ENCODE results near the gene MET.
"Not testable (repeated sequence)": the region's sequence is repeated elsewhere in the genome, so short reads cannot be mapped to it uniquely, and the experiment has no call there.

The MET gene

GRCh38 chr7:116713500-116713899 lies 41.5 kb downstream of the MET start:
- no peaks in the 10 kb centered on the region for H3K4me1 Mint-ChIP-seq
- H3K27ac Mint-ChIP-seq: no peak overlapping the region
- DNase-seq (ENCODE audit: low spot score in 2 of 2) (no peak), ATAC-seq (ENCODE audit: low read depth) (no peak)
- peaks cover 18% of the 10 kb centered on the region for H3K27me3 Mint-ChIP-seq
- no peak overlapping the region for H3K4me3 Mint-ChIP-seq
- H3K9me3 Mint-ChIP-seq: no peaks in the 10 kb centered on the region
- no peaks in the 10 kb centered on the region for H3K36me3 Mint-ChIP-seq

GRCh38 chr7:116713918-116714317 lies 41.9 kb downstream of the MET start:
- Mint-ChIP-seq H3K27me3 (peaks cover 18% of the 10 kb centered on the region), H3K27ac (no peak overlapping the region), H3K4me1 (no peaks in the 10 kb centered on the region), H3K36me3 (no peaks in the 10 kb centered on the region), H3K9me3 (no peaks in the 10 kb centered on the region), H3K4me3 (no peak overlapping the region)
- ATAC-seq (ENCODE audit: low read depth) (no peak), DNase-seq (ENCODE audit: low spot score in 2 of 2) (no peak)

DNA sequence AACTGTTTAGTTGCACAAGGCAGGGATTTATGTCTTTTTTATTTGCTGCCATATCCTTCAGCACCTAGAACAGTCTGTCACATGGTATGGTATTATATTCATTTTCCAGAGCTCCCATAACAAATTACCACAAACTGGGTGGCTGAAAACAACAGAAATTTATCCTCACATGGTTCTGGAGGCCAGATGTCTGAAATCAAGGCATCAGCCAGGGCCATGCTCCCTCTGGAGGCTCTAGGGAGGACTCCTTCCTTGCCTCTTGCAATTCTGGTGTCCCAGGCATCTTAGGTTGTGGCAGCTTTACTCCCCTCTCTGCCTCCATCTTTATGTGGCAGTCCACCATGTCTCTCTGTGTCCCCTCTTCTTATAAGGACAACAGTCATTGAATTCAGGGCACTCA lies 43.1 kb downstream of the MET start:
- no peak for ATAC-seq (ENCODE audit: low read depth)
- H3K9me3 Mint-ChIP-seq: no peaks in the 10 kb centered on the region
- H3K4me1 Mint-ChIP-seq: no peaks in the 10 kb centered on the region
- no peak overlapping the region for H3K27ac Mint-ChIP-seq
- H3K4me3 Mint-ChIP-seq: no peak overlapping the region
- DNase-seq (ENCODE audit: low spot score in 2 of 2): no peak
- H3K27me3 Mint-ChIP-seq: peaks cover 17% of the 10 kb centered on the region
- H3K36me3 Mint-ChIP-seq: no peaks in the 10 kb centered on the region

- H3K4me1 Mint-ChIP-seq: no peaks in the 10 kb centered on the region
- ATAC-seq (ENCODE audit: low read depth): no peak
- H3K36me3 Mint-ChIP-seq: no peaks in the 10 kb centered on the region
- H3K4me3 Mint-ChIP-seq: no peak overlapping the region
- DNase-seq (ENCODE audit: low spot score in 2 of 2): no peak
- H3K27me3 Mint-ChIP-seq: peaks cover 15% of the 10 kb centered on the region
- no peak overlapping the region for H3K27ac Mint-ChIP-seq
- H3K9me3 Mint-ChIP-seq: no peaks in the 10 kb centered on the region
Observed at GRCh38 chr7:116717137-116717536, 45.1 kb downstream of the MET start.

- H3K9me3 Mint-ChIP-seq; H3K27ac Mint-ChIP-seq; ATAC-seq (ENCODE audit: low read depth); DNase-seq (ENCODE audit: low spot score in 2 of 2); H3K36me3 Mint-ChIP-seq; H3K4me1 Mint-ChIP-seq; H3K27me3 Mint-ChIP-seq; H3K4me3 Mint-ChIP-seq: not testable (repeated sequence)
Observed at GRCh38 chr7:116723959-116724529, 52.0 kb downstream of the MET start.

GRCh38 chr7:116724560-116725231 lies 52.7 kb downstream of the MET start:
- peaks cover 10% of the 10 kb centered on the region for H3K27me3 Mint-ChIP-seq
- H3K36me3 Mint-ChIP-seq: no peaks in the 10 kb centered on the region
- no peaks in the 10 kb centered on the region for H3K4me1 Mint-ChIP-seq
- H3K27ac Mint-ChIP-seq: no peak overlapping the region
- H3K9me3 Mint-ChIP-seq: no peaks in the 10 kb centered on the region
- no peak overlapping the region for H3K4me3 Mint-ChIP-seq
- no peak for ATAC-seq (ENCODE audit: low read depth)
- DNase-seq (ENCODE audit: low spot score in 2 of 2): no peak

GRCh38 chr7:116726149-116726548 lies 54.2 kb downstream of the MET start:
- H3K36me3 Mint-ChIP-seq: no peaks in the 10 kb centered on the region
- no peak overlapping the region for H3K27ac Mint-ChIP-seq
- DNase-seq (ENCODE audit: low spot score in 2 of 2) (no peak), ATAC-seq (ENCODE audit: low read depth) (no peak)
- no peak overlapping the region for H3K4me3 Mint-ChIP-seq
- H3K9me3 Mint-ChIP-seq: no peaks in the 10 kb centered on the region
- peaks cover 17% of the 10 kb centered on the region for H3K27me3 Mint-ChIP-seq
- no peaks in the 10 kb centered on the region for H3K4me1 Mint-ChIP-seq

GRCh38 chr7:116726713-116727431 lies 54.9 kb downstream of the MET start:
- Mint-ChIP-seq H3K27me3 (peaks cover 16% of the 10 kb centered on the region), H3K36me3 (no peaks in the 10 kb centered on the region), H3K9me3 (no peaks in the 10 kb centered on the region), H3K4me1 (no peaks in the 10 kb centered on the region), H3K27ac (no peak overlapping the region), H3K4me3 (no peak overlapping the region)
- ATAC-seq (ENCODE audit: low read depth) (no peak), DNase-seq (ENCODE audit: low spot score in 2 of 2) (no peak)

DNA sequence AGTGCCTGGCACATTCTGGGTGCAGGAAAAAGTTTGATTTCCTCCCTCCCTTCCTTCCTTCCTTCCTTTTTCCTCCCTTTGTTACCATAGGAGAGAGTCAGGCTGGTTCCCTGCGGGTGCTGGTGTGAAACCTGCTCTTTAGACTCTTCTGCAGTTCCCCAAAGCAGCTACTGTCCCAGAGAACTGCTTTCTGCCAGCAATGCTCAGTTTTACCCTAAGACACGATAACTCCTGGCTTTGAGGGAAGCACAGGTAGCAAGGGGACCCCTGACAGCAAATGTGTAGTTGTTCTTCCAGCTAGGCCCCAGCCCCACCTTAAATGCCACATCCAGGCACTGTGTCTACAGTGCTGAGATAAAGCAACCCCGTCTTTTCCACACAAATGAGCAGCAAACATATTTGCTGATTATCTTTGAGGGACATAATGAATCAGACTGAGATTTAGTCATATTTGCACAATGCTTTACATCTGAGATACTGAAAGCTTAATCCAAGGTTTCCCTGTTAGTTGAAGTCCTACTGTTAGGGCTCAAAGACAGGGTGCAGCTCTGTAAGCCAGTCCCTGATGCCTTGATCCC lies 55.5 kb downstream of the MET start:
- no peak overlapping the region for H3K27ac Mint-ChIP-seq
- H3K27me3 Mint-ChIP-seq: peaks cover 16% of the 10 kb centered on the region
- DNase-seq (ENCODE audit: low spot score in 2 of 2) (no peak), ATAC-seq (ENCODE audit: low read depth) (no peak)
- no peaks in the 10 kb centered on the region for H3K36me3 Mint-ChIP-seq
- no peaks in the 10 kb centered on the region for H3K4me1 Mint-ChIP-seq
- H3K4me3 Mint-ChIP-seq: no peak overlapping the region
- H3K9me3 Mint-ChIP-seq: no peaks in the 10 kb centered on the region

- H3K9me3 Mint-ChIP-seq: no peaks in the 10 kb centered on the region
- ATAC-seq (ENCODE audit: low read depth) (no peak), DNase-seq (ENCODE audit: low spot score in 2 of 2) (no peak)
- H3K4me1 Mint-ChIP-seq: no peaks in the 10 kb centered on the region
- peaks cover 16% of the 10 kb centered on the region for H3K27me3 Mint-ChIP-seq
- H3K36me3 Mint-ChIP-seq: no peaks in the 10 kb centered on the region
- H3K27ac Mint-ChIP-seq: no peak overlapping the region
- H3K4me3 Mint-ChIP-seq: no peak overlapping the region
Observed at GRCh38 chr7:116728413-116728812, 56.4 kb downstream of the MET start.

- H3K27ac Mint-ChIP-seq: no peak overlapping the region
- DNase-seq (ENCODE audit: low spot score in 2 of 2) (no peak), ATAC-seq (ENCODE audit: low read depth) (no peak)
- no peak overlapping the region for H3K4me3 Mint-ChIP-seq
- peaks cover 16% of the 10 kb centered on the region for H3K27me3 Mint-ChIP-seq
- H3K9me3 Mint-ChIP-seq: no peaks in the 10 kb centered on the region
- H3K4me1 Mint-ChIP-seq: no peaks in the 10 kb centered on the region
- no peaks in the 10 kb centered on the region for H3K36me3 Mint-ChIP-seq
Observed at GRCh38 chr7:116730097-116731022, 58.4 kb downstream of the MET start.

DNA sequence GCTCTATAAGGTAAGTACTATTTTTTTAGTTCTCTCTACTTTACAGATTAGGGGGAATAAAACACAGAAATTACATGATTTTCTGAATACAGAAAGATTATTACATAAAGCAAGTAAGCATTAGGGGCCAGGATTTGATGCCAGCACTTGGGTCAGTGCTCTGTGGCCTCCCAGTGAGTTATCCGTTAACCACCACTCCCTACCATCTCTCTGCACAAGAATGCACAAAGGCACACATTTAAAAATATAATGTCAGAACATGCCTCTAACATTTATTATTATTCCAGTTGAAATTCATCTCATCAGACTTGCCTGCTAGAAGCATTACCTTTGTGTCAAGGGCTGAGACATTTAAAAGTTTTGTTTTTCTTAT lies 59.0 kb downstream of the MET start:
- H3K36me3 Mint-ChIP-seq: no peaks in the 10 kb centered on the region
- H3K27ac Mint-ChIP-seq: no peak overlapping the region

GRCh38 chr7:116731445-116732335 lies 59.7 kb downstream of the MET start:
- DNase-seq (ENCODE audit: low spot score in 2 of 2) (no peak), ATAC-seq (ENCODE audit: low read depth) (no peak)
- H3K4me3 Mint-ChIP-seq: no peak overlapping the region
- no peak overlapping the region for H3K27ac Mint-ChIP-seq
- H3K9me3 Mint-ChIP-seq: no peaks in the 10 kb centered on the region
- H3K27me3 Mint-ChIP-seq: peaks cover 11% of the 10 kb centered on the region
- H3K4me1 Mint-ChIP-seq: no peaks in the 10 kb centered on the region
- H3K36me3 Mint-ChIP-seq: no peaks in the 10 kb centered on the region

More for the DNA sequence above, 59.0 kb downstream of the MET start:
- DNase-seq (ENCODE audit: low spot score in 2 of 2) (no peak), ATAC-seq (ENCODE audit: low read depth) (no peak)
- peaks cover 16% of the 10 kb centered on the region for H3K27me3 Mint-ChIP-seq
- no peaks in the 10 kb centered on the region for H3K9me3 Mint-ChIP-seq
- H3K4me1 Mint-ChIP-seq: no peaks in the 10 kb centered on the region
- no peak overlapping the region for H3K4me3 Mint-ChIP-seq

Measured in memory B cell (primary cell).